PFSK-1 (cell line): ENCODE measurements around the gene OSM.

ENCODE experiments used
- FOXP2 ChIP-seq: optimal IDR thresholded peaks from 2 replicates; pipeline ENCODE3; 2011; ENCODE audit warnings: borderline replicate concordance, control low read depth, inconsistent platforms; ENCODE audit not compliant: insufficient read depth; ENCODE audit errors: extremely low read length, extremely low read depth
- POLR2AphosphoS5 ChIP-seq: IDR thresholded peaks from 2 replicates; pipeline ENCODE4 v1.6.1; 2012; ENCODE audit warnings: low read depth, mild to moderate bottlenecking, control low read depth, low read length, moderate library complexity
- REST ChIP-seq, 2 experiments: IDR thresholded peaks; 2 replicates each; pipeline versions ENCODE4 v1.6.1 to v1.8.0; 2011 to 2012; ENCODE audit warnings: low read depth in 2 of 2, low read length in 2 of 2, control low read depth in 1 of 2, inconsistent platforms in 1 of 2, mild to moderate bottlenecking in 1 of 2, moderate library complexity in 1 of 2; ENCODE audit not compliant: insufficient read depth in 1 of 2
- SIN3A ChIP-seq: IDR thresholded peaks from 2 replicates; pipeline ENCODE4 v1.6.1; 2012; ENCODE audit warnings: mild to moderate bottlenecking, low read length, moderate library complexity, borderline replicate concordance; ENCODE audit not compliant: insufficient read depth
- TAF1 ChIP-seq: IDR thresholded peaks from 2 replicates; pipeline ENCODE4 v1.6.1; 2012; ENCODE audit warnings: low read length, control low read depth, borderline replicate concordance; ENCODE audit not compliant: insufficient read depth

Gene OSM

GRCh38 chr22:30290342-30291057 lies 23.8 kb upstream of the OSM start:
- no peak for TF ChIP-seq TAF1
- no peak for TF ChIP-seq POLR2AphosphoS5
- TF ChIP-seq FOXP2: peak; percentile 13

DNA sequence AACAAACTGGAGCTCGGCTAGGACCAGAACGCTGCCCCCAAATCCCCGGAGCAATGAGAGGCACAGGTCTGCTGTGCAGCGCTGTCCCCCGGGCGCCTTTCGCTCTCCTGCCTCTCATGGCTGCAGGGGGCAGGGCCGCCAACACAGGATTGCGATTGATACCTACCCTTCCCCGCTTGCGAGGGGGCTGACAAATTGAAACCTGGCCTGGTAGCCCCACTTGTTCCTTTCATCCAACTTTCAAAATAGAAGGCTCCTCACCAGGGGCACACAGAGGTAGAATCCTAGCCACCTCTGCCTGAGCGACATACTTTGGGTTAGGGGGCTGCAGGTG lies 23.3 kb upstream of the OSM start:
- TF ChIP-seq POLR2AphosphoS5 (no peak), TAF1 (no peak), FOXP2 (no peak), SIN3A (no peak), REST (IDR thresholded peaks at IDR 0.05; ENCODE audit: insufficient read depth in 1 of 2, low read depth in 2 of 2, low read length in 2 of 2) (no peak)

- TF ChIP-seq REST (IDR thresholded peaks at IDR 0.05; ENCODE audit: insufficient read depth in 1 of 2, low read depth in 2 of 2, low read length in 2 of 2) (no peak), FOXP2 (peak; percentile 48), POLR2AphosphoS5 (no peak)
Observed at GRCh38 chr22:30289141-30289979, 22.7 kb upstream of the OSM start, which contains the start of gene CASTOR1. CASTOR1 (minus strand) TSS chr22:30289505; CDS start chr22:30289497, 8 bp downstream.

GRCh38 chr22:30288419-30289140 lies 21.9 kb upstream of the OSM start:
- TF ChIP-seq SIN3A (no peak), POLR2AphosphoS5 (no peak), TAF1 (no peak), FOXP2 (no peak), REST (IDR thresholded peaks at IDR 0.05; ENCODE audit: insufficient read depth in 1 of 2, low read depth in 2 of 2, low read length in 2 of 2) (no peak)

GRCh38 chr22:30287648-30288418 lies 21.2 kb upstream of the OSM start:
- TF ChIP-seq SIN3A (no peak), TAF1 (no peak)

DNA sequence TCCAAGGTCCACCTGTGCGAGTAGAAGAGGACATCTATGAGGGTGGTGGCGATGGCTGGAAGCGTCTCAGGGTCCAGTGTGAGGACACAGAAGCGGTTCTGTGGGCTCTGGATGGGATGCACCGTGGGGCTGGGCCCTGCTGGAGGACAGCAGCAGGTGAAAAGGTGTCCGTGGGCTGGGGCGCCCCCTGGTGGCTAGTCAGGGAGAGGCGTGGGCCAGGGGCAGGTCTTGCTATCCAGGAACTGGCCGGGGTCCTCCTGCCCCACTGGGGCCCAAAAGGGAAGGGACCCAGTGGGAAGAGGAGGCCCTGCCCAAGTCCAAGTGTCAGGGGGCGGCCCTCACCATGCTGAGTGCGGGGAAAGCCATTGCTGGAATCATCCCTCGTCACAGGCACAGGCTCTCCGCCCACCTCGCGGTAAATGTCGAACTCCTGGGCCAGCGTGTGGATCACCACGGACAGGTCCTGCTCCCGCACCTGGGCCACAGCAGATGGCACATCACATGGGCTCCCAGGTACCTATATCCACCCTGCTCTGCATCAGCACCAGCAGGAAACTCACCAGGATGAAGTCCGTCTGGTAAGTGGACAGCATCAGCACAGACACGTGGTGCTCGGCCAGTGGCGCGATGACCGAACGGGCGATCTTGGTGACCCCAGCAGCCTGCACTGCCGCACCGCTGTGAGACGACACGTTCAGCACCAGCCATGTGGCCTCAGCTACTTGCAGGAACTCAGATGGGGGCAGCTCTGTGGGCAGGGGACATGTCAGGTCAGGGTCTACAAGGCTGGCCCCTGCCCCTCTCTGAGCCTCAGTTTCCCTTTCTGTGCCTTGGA lies 20.4 kb upstream of the OSM start:
- peak; percentile 6 for TF ChIP-seq FOXP2
- TF ChIP-seq REST (IDR thresholded peaks at IDR 0.05; ENCODE audit: insufficient read depth in 1 of 2, low read depth in 2 of 2, low read length in 2 of 2): no peak
